Measurements from ENCODE around the gene AP1S3. TPM values are rescaled to one million over a fixed set of nuclear protein-coding genes. Genes with fewer than 3 reads are reported as not detected.

AP1S3 gene
- total RNA-seq, 1 donor = 0.81 TPM

DNA sequence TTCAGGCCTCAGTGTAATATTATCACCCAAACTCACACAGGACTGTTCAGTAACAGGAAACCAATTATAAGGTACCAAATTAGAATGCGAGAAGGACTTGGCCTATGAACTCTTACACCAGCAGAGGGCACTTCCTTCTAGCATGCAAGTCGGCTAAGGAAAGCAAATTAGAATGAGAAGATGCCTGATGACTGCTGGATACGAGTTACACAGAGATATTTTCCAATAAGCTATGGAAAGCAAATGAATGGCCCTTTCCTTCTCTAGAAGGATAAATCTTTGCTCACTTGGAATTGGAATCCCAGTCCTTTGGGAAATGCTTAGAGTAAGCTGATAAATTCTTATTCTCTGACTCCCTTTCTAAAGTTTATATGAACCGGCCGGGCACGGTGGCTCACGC lies 109.8 kb downstream of the AP1S3 start:
- peak in 2 of 3 donors; percentile 34 to 64 for DNase-seq (ENCODE audit: low read depth in 2 of 3, low spot score in 2 of 3)

DNA sequence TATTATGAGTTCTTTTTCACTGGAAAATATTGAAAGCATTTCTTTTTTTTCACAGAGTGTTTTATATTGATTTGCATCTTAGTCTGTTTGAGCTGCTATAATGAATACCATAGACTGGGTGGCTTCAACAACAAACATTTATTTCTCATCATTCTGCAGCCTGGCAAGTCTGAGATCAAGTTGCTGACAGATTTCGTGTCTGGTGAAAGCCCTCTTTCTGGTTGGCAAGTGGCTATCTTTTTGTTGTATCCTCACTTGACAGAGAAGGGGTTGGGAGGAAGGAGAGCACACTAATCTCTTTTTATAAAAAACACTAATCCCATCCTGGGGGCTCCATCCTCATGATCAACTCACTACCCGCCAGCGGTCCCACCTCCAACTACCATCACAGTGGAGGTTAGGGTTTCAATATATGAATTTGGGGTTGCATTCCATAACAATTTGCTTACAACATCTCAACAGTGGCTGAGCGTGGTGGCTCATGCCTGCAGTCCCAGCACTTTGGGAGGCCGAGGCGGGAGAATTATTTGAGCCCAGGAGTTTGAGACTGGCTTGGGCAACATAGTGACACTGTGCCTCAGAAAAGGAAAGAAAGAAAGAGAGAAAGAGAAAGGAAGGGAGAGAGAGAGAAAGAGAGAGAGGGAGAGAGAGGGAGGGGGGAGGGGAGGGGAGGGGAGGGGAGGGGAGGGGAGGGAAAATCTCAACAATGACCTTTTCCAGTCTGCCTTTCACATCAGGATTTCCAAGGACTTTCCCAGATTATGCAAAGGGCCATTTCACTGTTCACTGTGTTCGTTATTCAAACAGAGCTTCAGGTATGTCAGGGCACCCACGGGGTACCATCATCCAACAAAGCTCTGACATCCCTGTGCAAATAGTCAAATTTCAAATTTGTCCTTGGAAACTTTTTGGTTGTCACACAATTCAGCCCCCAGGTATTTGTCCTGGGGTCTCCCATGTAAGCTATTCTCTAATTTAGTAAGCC lies 111.1 kb downstream of the AP1S3 start:
- no peak for DNase-seq (ENCODE audit: low read depth in 2 of 3, low spot score in 2 of 3)

DNA sequence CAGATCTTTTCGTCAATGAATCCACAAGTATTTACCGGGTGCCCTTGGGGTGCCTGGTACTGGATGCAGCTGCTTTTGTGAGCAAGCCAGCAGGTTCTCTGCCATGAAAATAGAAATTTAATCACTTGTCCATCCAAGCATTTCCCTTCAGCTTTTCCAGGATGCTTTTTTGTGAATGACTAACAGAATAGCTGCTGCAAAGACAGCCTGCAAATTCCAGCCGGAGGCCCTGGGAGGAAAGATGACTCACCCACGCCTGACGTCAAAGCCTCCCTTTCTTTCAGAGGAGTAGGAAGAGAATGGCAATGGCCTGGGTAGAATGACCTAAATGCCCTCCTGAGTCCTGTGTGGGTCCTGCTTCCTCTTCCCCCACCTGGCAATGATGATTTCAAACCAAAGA lies 111.9 kb downstream of the AP1S3 start:
- peak in 1 of 3 donors; percentile 5 for DNase-seq (ENCODE audit: low read depth in 2 of 3, low spot score in 2 of 3)

DNA sequence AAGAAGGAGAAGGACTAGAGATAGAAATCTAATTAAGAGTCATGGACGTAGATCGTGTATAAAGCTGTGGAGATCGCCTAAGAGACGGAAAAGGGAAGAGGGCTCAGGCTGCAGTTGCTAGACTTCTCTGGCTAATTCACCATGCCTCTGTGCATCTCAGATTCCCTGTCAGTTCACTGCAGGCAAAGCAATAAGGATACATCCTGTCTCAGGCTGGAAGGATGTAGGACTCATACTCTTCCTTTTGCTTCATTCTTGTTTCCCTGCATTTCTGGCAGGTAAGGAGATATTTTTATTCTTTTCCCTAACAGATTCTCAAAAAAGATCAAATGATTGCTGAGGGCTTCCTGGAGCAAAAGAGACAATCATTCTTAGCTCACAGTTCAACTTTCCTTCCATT lies 112.5 kb downstream of the AP1S3 start:
- no peak for DNase-seq (ENCODE audit: low read depth in 2 of 3, low spot score in 2 of 3)

DNA sequence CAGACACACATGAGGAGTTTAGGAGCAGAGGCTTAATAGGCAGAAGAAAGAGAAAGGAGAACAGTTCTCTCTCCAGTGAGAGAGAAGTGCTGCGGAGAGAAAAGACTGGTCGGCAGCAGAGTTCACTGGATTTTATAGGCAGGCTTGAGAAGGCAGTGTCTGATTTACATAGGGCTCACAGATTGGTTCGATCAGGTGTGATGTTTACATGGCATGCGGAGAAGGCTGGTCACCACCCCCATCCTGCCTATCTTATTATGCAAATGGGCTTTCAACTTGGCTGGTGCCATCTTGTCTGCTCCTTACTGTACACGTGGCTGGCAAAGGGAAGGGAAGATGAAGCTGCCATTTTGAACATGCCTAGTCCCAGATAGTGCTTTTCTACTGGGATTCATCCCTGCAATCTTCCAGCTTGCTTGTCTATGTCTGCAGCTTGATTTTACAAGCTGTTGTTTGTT lies 113.4 kb downstream of the AP1S3 start:
- no peak for DNase-seq (ENCODE audit: low read depth in 2 of 3, low spot score in 2 of 3)

DNA sequence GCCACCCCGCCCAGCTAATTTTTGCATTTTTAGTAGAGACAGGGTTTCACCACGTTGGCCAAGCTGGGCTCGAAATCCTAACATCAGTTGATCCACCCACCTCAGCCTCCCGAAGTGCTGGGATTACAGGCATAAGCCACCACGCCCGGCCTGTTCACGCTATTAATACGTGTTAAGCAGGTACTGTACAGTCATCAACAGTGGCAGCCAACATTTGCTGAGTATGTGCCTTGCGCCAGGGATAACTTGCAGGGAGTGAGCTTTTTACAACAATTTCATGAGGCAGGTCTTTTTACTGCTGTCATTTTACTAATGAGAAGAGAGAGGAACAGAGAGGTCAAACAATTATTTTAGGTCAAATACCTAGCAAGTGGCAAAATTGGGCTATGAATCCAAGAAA lies 115.2 kb downstream of the AP1S3 start:
- DNase-seq (ENCODE audit: low read depth in 2 of 3, low spot score in 2 of 3) = no peak

DNA sequence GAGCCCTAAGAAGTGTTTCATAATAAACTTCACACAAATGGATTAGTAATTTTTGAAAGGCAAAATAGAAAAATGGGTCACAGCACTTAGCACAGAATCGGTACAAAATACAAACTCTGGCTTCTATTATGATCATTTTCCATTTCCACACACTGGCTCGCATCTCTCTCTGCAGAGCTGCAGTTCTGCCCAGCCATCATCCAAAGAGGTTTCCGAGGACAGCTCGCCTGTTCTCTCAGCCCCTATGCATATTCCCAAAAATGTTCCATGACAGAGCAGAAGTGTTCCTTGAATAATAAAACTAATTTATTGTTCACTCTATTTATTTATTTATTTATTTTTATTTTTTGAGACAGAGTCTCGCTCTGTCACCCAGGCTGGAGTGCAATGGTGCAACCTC lies 115.6 kb downstream of the AP1S3 start:
- DNase-seq (ENCODE audit: low read depth in 2 of 3, low spot score in 2 of 3) = no peak

DNA sequence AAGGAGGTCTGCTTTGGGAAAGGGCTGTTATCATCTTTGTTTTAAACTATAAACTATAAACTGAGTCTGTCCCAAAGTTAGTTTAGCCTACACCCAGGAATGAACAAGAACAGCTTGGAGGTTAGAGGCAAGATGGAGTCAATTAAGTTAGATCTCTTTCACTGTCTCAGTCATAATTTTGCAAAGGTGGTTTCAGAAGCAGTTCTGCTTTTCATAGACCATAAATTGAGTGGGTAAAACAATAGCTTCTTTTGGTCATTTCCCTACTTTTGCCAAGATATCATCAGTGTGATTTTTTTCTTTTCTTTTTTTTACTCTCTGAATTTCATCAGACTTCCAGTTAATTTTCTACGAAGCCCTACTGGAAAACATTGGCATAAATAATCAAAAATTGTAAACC lies 117.0 kb downstream of the AP1S3 start:
- no peak for DNase-seq (ENCODE audit: low read depth in 2 of 3, low spot score in 2 of 3)

DNA sequence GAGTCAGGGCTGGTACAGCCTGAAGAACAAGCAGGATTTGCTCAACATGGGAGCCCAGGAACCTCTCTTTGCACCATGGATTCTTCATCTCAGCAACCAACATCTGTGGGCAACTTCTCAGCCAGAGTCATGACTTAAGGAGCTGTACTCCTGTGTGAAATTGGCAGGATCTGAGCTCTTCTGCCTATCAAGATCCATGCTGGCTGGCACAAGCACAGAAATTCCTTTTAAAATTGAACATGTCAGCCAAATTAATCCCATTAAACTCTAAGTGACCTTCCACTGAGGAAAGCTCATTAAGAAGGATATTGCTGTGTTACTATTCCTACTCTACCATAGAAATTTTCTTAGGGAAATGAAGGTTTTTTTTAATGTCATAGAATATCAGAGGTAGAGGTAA lies 124.7 kb downstream of the AP1S3 start:
- DNase-seq (ENCODE audit: low read depth in 2 of 3, low spot score in 2 of 3) = no peak

DNA sequence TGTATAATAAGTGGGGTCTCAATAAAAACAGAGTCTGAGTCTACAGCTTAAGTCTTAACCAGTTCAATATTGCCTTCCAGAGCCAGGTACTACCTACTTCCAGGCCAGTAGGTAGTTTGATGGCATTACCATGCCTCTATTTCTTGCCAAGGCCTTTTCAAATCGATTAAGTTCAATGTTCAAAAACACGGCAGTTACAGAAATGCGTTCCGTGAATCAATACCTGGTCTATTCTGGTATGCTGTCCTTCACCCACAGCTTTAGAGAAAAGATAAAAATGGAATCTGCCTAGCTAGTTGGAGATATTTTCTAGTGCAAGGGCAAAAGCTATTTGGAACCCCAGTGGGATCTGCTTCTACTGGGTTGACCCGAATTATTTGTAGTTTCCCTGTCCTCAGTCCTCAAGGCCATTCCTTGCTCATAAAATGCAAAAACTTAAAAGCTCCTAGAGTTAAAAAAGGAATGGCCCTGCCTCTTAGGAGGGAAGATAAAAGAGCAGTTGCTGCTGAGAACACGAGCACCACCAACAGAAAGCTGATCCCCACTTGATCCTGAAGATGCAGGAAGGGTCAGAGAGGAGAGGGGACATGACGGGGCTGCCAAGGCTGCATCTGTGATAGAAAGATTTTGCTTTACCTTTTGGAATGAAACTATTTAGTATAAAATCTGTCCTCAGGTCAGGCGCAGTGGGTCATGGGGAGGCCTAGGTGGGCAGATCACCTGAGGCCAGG lies 125.6 kb downstream of the AP1S3 start:
- DNase-seq (ENCODE audit: low read depth in 2 of 3, low spot score in 2 of 3) = no peak

Other genes with a start within 250 kb of the AP1S3 start
- gene SCG2, start 235.2 kb downstream of the AP1S3 start, total RNA-seq = not detected
- 66.8 TPM for gene WDFY1, start 107.8 kb upstream of the AP1S3 start, total RNA-seq
- 19.1 TPM for gene MRPL44, start 119.9 kb upstream of the AP1S3 start, total RNA-seq
- gene SERPINE2, start 201.7 kb upstream of the AP1S3 start, total RNA-seq = 35.3 TPM